HG02943 (cell line): ENCODE measurements around the gene NDRG4.

Source experiments
- ATAC-seq: cut with Tn5 transposase; IDR thresholded peaks from one replicate; pipeline ENCODE4 v1.9.1; 2021; ENCODE audit warnings: mild to moderate bottlenecking, low read depth, moderate library complexity; ENCODE audit not compliant: unreplicated experiment

Gene NDRG4

GRCh38 chr16:58508671-58509251 is 8.8 kb downstream of the NDRG4 start:
- ATAC-seq, result no peak

DNA sequence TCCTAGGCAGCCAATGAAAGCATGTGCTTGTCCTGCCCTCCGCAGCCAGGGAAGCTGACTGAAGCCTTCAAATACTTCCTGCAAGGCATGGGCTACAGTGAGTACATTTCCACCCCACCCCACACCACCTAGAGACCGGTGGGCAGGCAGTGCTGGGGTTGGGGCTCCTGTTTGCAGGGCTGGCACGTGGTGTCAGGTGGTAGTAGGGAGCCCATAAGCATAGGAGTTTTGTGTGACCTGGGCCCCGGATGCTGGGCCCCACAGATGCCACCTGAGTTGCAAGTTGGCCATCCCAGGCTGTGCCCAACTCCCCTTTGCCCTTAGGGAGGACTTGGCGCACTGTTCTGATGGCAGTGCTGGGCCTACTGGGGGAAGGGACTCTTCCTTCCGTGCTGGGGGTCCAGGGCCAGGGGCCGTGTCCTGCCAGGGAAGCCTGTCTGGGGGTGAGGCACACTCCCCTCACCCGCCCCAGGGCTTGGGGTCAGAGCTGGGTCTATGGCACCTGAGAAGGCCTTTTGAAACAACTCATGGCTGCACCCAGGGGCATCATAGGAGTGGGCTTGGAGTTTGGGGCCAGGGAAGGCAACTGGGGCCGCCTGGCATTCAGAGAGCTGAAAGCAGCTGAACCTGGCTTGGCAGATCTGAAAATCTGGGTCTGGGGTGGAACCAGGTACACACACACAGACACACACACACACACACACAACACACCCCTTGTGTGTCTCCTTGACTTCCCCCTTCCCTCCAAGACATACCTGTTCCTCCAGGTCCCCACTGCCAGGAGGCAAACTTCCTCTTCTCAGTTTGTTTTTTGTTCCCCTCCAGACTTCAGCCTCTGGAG is 9.5 kb downstream of the NDRG4 start:
- no peak for ATAC-seq

- no peak for ATAC-seq
Measured at GRCh38 chr16:58510097-58510775, 10.3 kb downstream of the NDRG4 start.

DNA sequence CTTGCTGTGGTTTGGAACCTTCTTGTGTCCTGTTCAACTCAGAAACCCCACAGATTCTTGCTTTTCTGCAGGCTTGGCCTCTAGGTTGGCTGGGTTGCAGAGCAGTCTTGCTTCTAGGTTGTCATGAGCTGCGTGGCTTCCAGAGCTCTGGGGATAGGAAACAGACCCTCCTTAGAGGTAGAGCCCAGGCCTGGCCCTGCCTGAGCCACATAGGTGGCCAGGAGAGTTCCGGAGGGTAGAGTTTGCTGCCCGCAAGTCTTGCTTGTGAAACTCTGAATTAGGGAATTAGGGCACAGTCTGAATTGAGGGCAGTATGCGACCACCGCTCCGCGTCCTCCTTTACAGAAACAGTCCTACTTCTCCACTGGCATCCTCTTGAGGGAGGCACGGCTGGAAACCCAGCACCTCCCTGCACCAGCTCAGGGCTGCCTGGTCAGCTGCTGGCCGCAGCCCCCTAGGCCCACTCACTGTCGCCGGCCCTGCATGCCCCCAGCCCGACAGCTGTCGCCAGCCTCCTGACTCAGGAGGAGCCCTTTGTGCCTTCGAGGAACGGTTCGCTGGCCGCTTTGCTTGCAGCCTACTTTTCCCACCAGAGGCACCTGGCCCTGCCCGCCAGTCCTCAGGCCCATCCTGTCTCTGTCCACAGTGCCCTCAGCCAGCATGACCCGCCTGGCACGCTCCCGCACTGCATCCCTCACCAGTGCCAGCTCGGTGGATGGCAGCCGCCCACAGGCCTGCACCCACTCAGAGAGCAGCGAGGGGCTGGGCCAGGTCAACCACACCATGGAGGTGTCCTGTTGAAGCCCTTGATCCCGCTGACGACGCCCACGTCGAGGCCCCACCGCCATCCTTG is 11.1 kb downstream of the NDRG4 start:
- ATAC-seq, result no peak

DNA sequence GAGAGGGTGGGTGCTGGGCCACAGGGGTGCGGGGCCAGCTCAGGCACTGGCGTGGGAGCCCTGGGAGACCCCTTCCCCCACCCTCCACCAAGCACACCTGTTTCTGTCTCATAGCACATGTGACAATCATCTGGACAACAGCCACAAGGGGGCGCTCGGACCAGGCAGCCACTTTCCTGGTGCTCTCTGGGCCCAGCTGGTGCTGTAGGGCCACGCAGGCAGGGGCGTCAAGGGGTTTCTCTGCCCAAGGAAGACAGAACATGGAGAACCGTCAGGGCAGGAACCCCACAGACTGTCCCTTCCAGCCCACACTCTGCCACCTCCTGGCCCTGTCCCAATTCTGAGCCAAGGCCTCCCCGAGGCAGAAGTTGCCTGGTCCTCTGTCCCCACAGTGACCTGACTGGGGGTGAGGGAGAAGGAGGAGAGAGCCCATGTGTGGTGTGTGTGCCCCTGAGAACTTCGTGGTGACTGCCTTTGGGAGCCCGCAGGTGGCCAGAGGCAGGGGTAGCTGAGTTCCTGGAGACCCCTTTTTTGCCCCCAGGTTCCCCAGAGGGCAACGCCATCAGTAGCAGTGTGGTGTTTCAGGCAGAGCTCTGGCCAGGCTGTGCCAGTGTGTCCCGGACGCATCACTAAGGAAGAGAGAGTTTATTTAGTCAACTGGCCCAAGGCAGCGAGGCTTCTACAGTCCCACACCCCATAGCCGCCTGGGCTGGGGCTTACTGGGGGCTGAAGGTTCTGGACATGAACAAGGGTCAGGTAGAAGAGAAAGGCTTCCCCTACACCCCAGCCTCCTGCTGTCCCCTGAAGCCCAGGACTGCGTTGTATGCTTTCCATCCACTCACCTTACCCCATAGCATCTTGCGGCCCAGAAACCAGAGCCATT is 12.2 kb downstream of the NDRG4 start:
- no peak for ATAC-seq

DNA sequence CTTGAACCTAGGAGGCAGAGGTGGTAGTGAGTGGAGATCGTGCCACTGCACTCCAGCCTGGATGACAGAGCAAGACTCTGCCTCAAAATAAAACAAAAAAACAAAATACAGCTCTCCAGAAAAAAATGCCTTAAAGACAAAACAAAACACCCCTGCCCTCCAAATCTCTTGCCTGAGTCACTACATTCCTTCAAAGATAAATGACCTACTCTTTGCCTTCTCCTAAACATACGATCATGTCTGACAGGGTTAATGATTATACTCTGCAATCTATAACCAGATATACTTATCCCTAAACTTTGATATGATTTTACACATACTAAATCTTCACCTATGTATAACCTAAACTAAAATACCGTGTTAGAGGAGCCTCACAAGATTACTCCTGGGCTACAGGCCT is 13.9 kb downstream of the NDRG4 start:
- ATAC-seq, result no peak

DNA sequence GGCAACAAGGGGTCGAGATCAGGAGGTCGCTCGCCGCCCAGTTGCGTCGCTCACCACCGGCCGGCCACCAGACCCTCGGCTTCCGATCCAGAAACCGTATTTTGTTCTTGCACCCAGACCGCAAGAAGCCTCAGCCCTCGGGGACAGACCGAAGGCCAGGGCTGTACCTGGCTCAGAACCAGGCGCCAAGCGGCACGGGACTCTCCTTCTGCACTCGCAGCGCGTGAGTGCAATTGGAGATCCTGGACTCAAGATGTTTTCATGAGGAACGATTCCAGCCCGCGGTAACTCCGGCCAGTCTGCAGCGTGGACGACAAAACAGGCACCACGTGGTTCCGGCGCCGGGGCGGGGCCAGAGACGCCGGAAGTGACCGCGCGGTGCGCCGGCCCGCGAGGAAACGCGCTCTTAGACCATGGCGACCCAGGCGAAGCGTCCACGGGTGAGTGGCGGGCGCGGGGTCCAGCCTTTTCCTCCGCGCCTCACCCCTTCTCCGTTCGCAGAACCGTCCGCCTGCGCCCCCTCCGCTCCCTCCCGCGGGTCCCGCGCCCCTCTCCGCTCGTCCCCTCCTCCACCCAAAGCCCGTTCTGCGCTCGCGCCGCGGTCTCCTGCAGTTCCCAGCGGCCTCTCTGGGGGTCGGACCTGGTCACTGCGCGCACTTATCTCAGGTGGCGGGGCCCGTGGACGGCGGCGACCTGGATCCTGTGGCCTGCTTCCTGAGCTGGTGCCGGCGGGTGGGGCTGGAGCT is 15.4 kb downstream of the NDRG4 start, which contains the start of gene SETD6:
TSS of gene SETD6 (plus strand) at position 393 of the 746 bp plus-strand sequence. CDS start at position 414, 21 bp downstream.
- ATAC-seq, result peak; percentile 75

DNA sequence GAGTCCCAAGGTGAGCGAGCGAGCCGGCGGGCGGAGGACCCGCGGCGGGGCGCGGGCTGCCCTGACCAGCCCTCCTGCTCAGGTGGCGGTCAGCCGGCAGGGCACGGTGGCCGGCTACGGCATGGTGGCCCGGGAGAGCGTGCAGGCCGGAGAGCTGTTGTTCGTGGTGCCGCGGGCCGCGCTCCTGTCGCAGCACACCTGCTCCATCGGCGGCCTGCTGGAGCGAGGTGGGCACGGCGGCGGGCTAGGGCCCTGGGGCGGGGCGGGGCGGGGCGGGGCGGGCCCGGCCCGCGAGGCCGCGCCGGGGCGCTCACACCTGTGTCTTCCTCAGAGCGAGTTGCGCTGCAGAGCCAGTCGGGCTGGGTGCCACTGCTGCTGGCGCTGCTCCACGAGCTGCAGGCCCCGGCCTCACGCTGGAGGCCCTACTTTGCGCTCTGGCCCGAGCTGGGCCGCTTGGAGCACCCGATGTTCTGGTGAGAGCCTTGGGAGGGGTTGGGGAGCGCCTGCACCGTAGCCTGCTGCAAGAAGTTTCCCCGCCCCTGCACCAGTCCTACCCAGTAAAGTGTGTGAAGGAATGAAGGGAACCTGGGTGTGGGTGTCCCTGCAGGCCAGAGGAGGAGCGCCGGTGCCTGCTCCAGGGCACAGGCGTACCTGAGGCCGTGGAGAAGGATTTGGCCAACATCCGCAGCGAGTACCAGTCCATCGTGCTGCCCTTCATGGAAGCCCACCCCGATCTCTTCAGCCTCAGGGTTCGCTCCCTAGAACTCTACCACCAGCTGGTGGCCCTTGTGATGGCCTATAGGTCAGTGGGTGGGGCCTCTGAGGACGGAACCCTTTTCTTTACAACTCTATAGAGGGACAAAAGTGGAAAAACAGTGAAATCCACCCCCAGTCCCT is 16.2 kb downstream of the NDRG4 start:
- peak; percentile 50 for ATAC-seq

DNA sequence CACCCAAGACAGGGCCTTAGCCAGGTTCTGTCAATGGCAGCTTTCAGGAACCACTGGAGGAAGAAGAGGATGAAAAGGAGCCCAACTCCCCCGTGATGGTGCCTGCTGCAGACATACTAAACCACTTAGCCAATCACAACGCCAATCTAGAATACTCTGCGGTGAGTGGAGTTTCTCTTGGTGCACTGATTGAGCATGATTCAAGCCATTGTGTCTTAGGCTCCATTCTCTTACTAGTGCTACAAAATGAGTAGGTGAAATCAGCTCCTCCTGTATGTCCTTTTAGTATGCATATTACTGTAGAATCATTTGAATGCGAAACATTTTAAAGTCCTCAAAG is 16.8 kb downstream of the NDRG4 start:
- ATAC-seq, result no peak

GRCh38 chr16:58518083-58518979 is 18.4 kb downstream of the NDRG4 start:
- no peak for ATAC-seq

- no peak for ATAC-seq
Measured at GRCh38 chr16:58518980-58519368, 19.0 kb downstream of the NDRG4 start.

- no peak for ATAC-seq
Measured at GRCh38 chr16:58519707-58520106, 19.8 kb downstream of the NDRG4 start.

DNA sequence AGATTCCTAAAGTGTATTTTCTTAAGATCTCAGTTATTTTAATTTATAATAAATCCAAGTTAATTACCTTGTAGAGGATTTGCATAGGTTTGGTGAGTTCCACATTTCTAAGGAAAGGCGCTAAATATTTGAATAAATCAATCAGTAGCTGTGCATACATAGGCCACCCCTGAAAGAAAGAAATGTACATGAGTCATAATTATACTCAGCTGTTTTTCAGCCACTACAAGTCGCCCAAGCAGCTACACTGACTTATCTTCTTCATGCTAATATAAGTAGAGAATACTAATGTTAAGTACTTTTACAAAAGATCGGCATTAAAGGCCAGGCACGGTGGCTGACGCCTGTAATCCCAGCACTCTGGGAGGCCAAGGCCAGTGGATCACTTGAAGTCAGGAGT is 30.2 kb downstream of the NDRG4 start:
- ATAC-seq, result no peak

GRCh38 chr16:58532414-58532813 is 32.5 kb downstream of the NDRG4 start:
- no peak for ATAC-seq

GRCh38 chr16:58533751-58534470 is 34.0 kb downstream of the NDRG4 start:
- no peak for ATAC-seq

GRCh38 chr16:58535100-58535499 is 35.2 kb downstream of the NDRG4 start:
- ATAC-seq, result no peak
